HEK293 (cell line): ENCODE data around the gene ZXDB.
A peak's percentile ranks its signal among the peaks of the same experiment; 100 is the strongest.
"Not testable (repeated sequence)": the region's sequence is repeated elsewhere in the genome, so short reads cannot be mapped to it uniquely, and the experiment has no call there.

Experiments
- CTCF ChIA-PET: fragments of 350-600 bp; formaldehyde crosslinking; extraction: SDS; loops from one replicate; lab custom pipeline; 2021; ENCODE audit warnings: antibody characterized with exemption; lab: Yijun Ruan, JAX
- POLR2A ChIA-PET: fragments of 300-600 bp; formaldehyde crosslinking; extraction: SDS; loops from one replicate; lab custom pipeline; 2020; ENCODE audit warnings: antibody characterized with exemption, inconsistent platforms; lab: Yijun Ruan, JAX
- H3K27ac ChIP-seq: fragments of 200-500 bp; sonication (Bioruptor generic); 2 replicates; pipeline ENCODE4 v1.5.1; 2014; ENCODE audit warnings: low read depth, low read length, control low read depth, inconsistent platforms; ENCODE audit errors: extremely low read depth
- H3K36me3 ChIP-seq, 2 experiments: fragments of 200-500 bp in 1 of 2; sonication (Bioruptor generic) in 1 of 2; 1 replicate in 1 of 2; 2 replicates in 1 of 2; pipeline ENCODE4 v1.5.1; 2014 to 2017; ENCODE audit warnings: inconsistent platforms in 2 of 2, low read length in 2 of 2; ENCODE audit not compliant: control insufficient read depth in 2 of 2, insufficient read depth in 1 of 2
- H3K4me1 ChIP-seq: fragments of 200-500 bp; sonication (Bioruptor generic); 2 replicates; pipeline ENCODE4 v1.5.1; 2014; ENCODE audit warnings: mild to moderate bottlenecking, low read length, inconsistent platforms; ENCODE audit not compliant: control insufficient read depth, insufficient read depth
- H3K4me3 ChIP-seq: 2 replicates; pipeline ENCODE4 v1.5.1; 2011; ENCODE audit warnings: low read depth, mild to moderate bottlenecking, control low read depth, low read length, moderate library complexity
- H3K9me3 ChIP-seq: fragments of 200-500 bp; sonication (Bioruptor generic); 2 replicates; pipeline ENCODE4 v1.5.1; 2014; ENCODE audit warnings: low read depth, low read length, inconsistent platforms; ENCODE audit not compliant: control insufficient read depth, insufficient read depth
- AEBP2 ChIP-seq: fragments of 450-650 bp; formaldehyde crosslinking; IDR thresholded peaks from 2 replicates; pipeline ENCODE4 v1.5.1; 2016; ENCODE audit warnings: missing biosample characterization, missing genetic modification characterization, borderline replicate concordance
- HOXA7 ChIP-seq: sonication (generic); formaldehyde crosslinking; IDR thresholded peaks from 2 replicates; pipeline ENCODE4 v1.8.1; 2022; ENCODE audit warnings: missing genetic modification reagents, borderline replicate concordance
- KLF1 ChIP-seq: fragments of 450-650 bp; formaldehyde crosslinking; IDR thresholded peaks from 2 replicates; pipeline ENCODE4 v1.5.1; 2016; ENCODE audit warnings: missing biosample characterization, missing genetic modification characterization
- KLF10 ChIP-seq: fragments of 450-650 bp; IDR thresholded peaks from 2 replicates; pipeline ENCODE4 v1.5.1; 2018; ENCODE audit warnings: missing biosample characterization, mild to moderate bottlenecking, missing genetic modification characterization
- MZF1 ChIP-seq: fragments of 450-650 bp; formaldehyde crosslinking; IDR thresholded peaks from 2 replicates; pipeline ENCODE4 v1.5.1; 2017; ENCODE audit warnings: missing biosample characterization, missing genetic modification characterization, borderline replicate concordance
- PRDM10 ChIP-seq: fragments of 450-650 bp; formaldehyde crosslinking; IDR thresholded peaks from 2 replicates; pipeline ENCODE4 v1.5.1; 2016; ENCODE audit warnings: missing biosample characterization, missing genetic modification characterization
- ZFHX2 ChIP-seq: fragments of 450-650 bp; formaldehyde crosslinking; conservative IDR thresholded peaks from 2 replicates; pipeline ENCODE4 v1.5.1; 2016; ENCODE audit warnings: missing biosample characterization, missing genetic modification characterization
- ZNF10 ChIP-seq: fragments of 450-650 bp; formaldehyde crosslinking; IDR thresholded peaks from 2 replicates; pipeline ENCODE4 v1.5.1; 2017; ENCODE audit warnings: missing biosample characterization, missing genetic modification characterization
- ZNF292 ChIP-seq: fragments of 450-650 bp; formaldehyde crosslinking; IDR thresholded peaks from 2 replicates; pipeline ENCODE4 v1.5.1; 2016; ENCODE audit warnings: low read depth, missing biosample characterization, missing genetic modification characterization, borderline replicate concordance
- ZNF311 ChIP-seq: fragments of 450-650 bp; formaldehyde crosslinking; IDR thresholded peaks from 2 replicates; pipeline ENCODE4 v1.5.1; 2017; ENCODE audit warnings: missing biosample characterization, missing genetic modification characterization, borderline replicate concordance
- ZNF335 ChIP-seq: fragments of 450-650 bp; formaldehyde crosslinking; conservative IDR thresholded peaks from 2 replicates; pipeline ENCODE4 v1.5.1; 2016; ENCODE audit warnings: missing biosample characterization, missing genetic modification characterization
- ZNF341 ChIP-seq: fragments of 450-650 bp; formaldehyde crosslinking; IDR thresholded peaks from 2 replicates; pipeline ENCODE4; 2016; ENCODE audit warnings: low read depth, missing biosample characterization, missing genetic modification characterization
- ZNF529 ChIP-seq: fragments of 450-650 bp; formaldehyde crosslinking; IDR thresholded peaks from 2 replicates; pipeline ENCODE4 v1.5.1; 2017; ENCODE audit warnings: missing genetic modification characterization, missing biosample characterization; ENCODE audit not compliant: insufficient replicate concordance
- ZNF571 ChIP-seq: fragments of 450-650 bp; formaldehyde crosslinking; IDR thresholded peaks from 2 replicates; pipeline ENCODE4 v1.5.0; 2017; ENCODE audit warnings: missing biosample characterization, missing genetic modification characterization
- ZNF629 ChIP-seq: fragments of 450-650 bp; formaldehyde crosslinking; IDR thresholded peaks from 2 replicates; pipeline ENCODE4 v1.5.1; 2017; ENCODE audit warnings: missing biosample characterization, missing genetic modification characterization
- ZNF704 ChIP-seq: fragments of 450-650 bp; formaldehyde crosslinking; IDR thresholded peaks from 2 replicates; pipeline ENCODE4 v1.5.1; 2016; ENCODE audit warnings: missing biosample characterization, missing genetic modification characterization
- ZNF768 ChIP-seq: fragments of 450-650 bp; formaldehyde crosslinking; IDR thresholded peaks from 2 replicates; pipeline ENCODE4 v1.5.1; 2018; ENCODE audit warnings: missing biosample characterization, mild to moderate bottlenecking, missing genetic modification characterization
- ZNF843 ChIP-seq: fragments of 450-650 bp; formaldehyde crosslinking; IDR thresholded peaks from 2 replicates; pipeline ENCODE4 v1.5.1; 2016; ENCODE audit warnings: missing biosample characterization, missing genetic modification characterization
- ZSCAN30 ChIP-seq: fragments of 450-650 bp; IDR thresholded peaks from 2 replicates; pipeline ENCODE4 v1.5.1; 2018; ENCODE audit warnings: missing biosample characterization, mild to moderate bottlenecking, missing genetic modification characterization, moderate library complexity

The ZXDB gene

GRCh38 chrX:57591284-57592159 is at the start of gene ZXDB:
Gene ZXDB, plus strand, starts transcription at chrX:57592011. Its CDS starts 38 bp downstream, at chrX:57592049.
- H3K36me3 ChIP-seq, H3K9me3 ChIP-seq, CTCF ChIA-PET, POLR2A ChIA-PET, H3K4me1 ChIP-seq: not testable (repeated sequence)
- Histone ChIP-seq H3K4me3 (peak within 1 kb of the TSS; percentile 52), H3K27ac (peak within 1 kb of the TSS; percentile 62; the same call in 1 of the 2 replicates)
- TF ChIP-seq ZNF335: 0 out of 2 replicates have a peak, but pooled peaks have one; percentile 19
- TF ChIP-seq ZNF629 (tag by site-specific recombination): 0 out of 2 replicates have a peak, but pooled peaks have one; percentile 32
- TF ChIP-seq KLF10 (tag by site-specific recombination): 0 out of 2 replicates have a peak, but pooled peaks have one; percentile 16
- peak; percentile 34; the same call in 1 of the 2 replicates for TF ChIP-seq PRDM10

- TF ChIP-seq MZF1 (tag by site-specific recombination): no peak
- no peak for TF ChIP-seq PRDM10
- TF ChIP-seq ZNF341 (tag by site-specific recombination): no peak
- TF ChIP-seq ZSCAN30 (tag by site-specific recombination): no peak
- TF ChIP-seq ZNF529 (tag by site-specific recombination): no peak
- no peak for TF ChIP-seq ZNF311 (tag by site-specific recombination)
- TF ChIP-seq AEBP2: no peak
- no peak for TF ChIP-seq ZNF571
- TF ChIP-seq ZNF10 (tag by site-specific recombination): no peak
- no peak for TF ChIP-seq ZNF292 (tag by site-specific recombination)
- no peak for TF ChIP-seq ZNF768
- TF ChIP-seq KLF1 (tag by site-specific recombination): no peak
- TF ChIP-seq ZNF704 (tag by site-specific recombination): no peak
- no peak for TF ChIP-seq ZFHX2 (tag by site-specific recombination)
- no peak for TF ChIP-seq HOXA7 (CRISPR knock-in tag)
- TF ChIP-seq ZNF843 (tag by site-specific recombination): no peak
- Histone ChIP-seq H3K27ac (no peak overlapping the region), H3K4me1 (no peaks in the 10 kb centered on the region), H3K4me3 (no peak overlapping the region), H3K36me3 (no peaks in the 10 kb centered on the region), H3K9me3 (no peaks in the 10 kb centered on the region)
- ChIA-PET CTCF (no interaction called here), POLR2A (no interaction called here)
These were observed 26.6 kb upstream of the ZXDB start for GRCh38 chrX:57565198-57565597.
